ENCODE results near the gene PRRG3. TPM values are rescaled to one million over a fixed set of nuclear protein-coding genes. Genes with fewer than 3 reads are reported as not detected.

PRRG3 gene
- total and polyA plus RNA-seq, 2 of the 4 experiments (the other 2 are of a cell fraction), result not detected

- no peak overlapping the region for H2AFZ ChIP-seq (replicated peaks; ENCODE audit: low read length, poor library complexity)
- DNase-seq, result no peak
- CTCF ChIA-PET, result no interaction called here
- in situ Hi-C loops (cut with MboI; ENCODE audit: low sequenced_read_pairs) (no loop called here), dilution Hi-C loops (cut with HindIII; ENCODE audit: low sequenced_read_pairs, unreplicated experiment) (no loop called here), intact Hi-C loops (cut with micrococcal nuclease) (no loop called here)
- no peak for TF ChIP-seq FOS (IDR thresholded peaks at IDR 0.05; ENCODE audit: low read depth, low read length)
- H3K18ac ChIP-seq (ENCODE audit: low read depth, low read length), result no peak overlapping the region
- no peaks in the 10 kb centered on the region for H3K4me1 ChIP-seq (ENCODE audit: control insufficient read depth, insufficient read depth, low read length)
- ATAC-seq (ENCODE audit: low read depth), result no peak
- H3K27me3 ChIP-seq (ENCODE audit: control insufficient read depth, insufficient read depth, low read length), result no peaks in the 10 kb centered on the region
- H4K8ac ChIP-seq (ENCODE audit: low read depth in 2 of 2, low read length in 2 of 2), result no peak overlapping the region
- no peaks in the 10 kb centered on the region for H4K20me1 ChIP-seq (ENCODE audit: insufficient read depth, low read length)
- H3K14ac ChIP-seq (replicated peaks; ENCODE audit: low read depth, low read length), result no peak overlapping the region
- no peak overlapping the region for H2AK5ac ChIP-seq (ENCODE audit: low read depth, low read length)
- no peak overlapping the region for H3K9ac ChIP-seq (ENCODE audit: low read depth, low read length)
- 42% methylated on average over 2 of the region's 4 CpGs; no CpG with 5 or more reads in 1 of the 2 experiments for WGBS, 2 experiments (ENCODE audit: extremely low coverage in 2 of 2, insufficient read length in 1 of 2)
- no peak overlapping the region for H3K4me2 ChIP-seq (ENCODE audit: low read depth, low read length)
- H2BK5ac ChIP-seq (ENCODE audit: low read depth, low read length, poor library complexity, severe bottlenecking), result no peak overlapping the region
- POLR2A ChIA-PET (ENCODE audit: unreplicated experiment), result no interaction called here
- no peak overlapping the region for H2BK20ac ChIP-seq (ENCODE audit: low read depth, low read length)
- no peak overlapping the region for H2BK120ac ChIP-seq (ENCODE audit: low read depth, low read length)
- H3K9me3 ChIP-seq (ENCODE audit: control insufficient read depth, insufficient read depth, low read length), result no peaks in the 10 kb centered on the region
- H3K9me1 ChIP-seq (ENCODE audit: insufficient read depth, low read length), result no peaks in the 10 kb centered on the region
- no peak overlapping the region for H2AK9ac ChIP-seq (replicated peaks; ENCODE audit: low read depth, low read length, poor library complexity)
- no peaks in the 10 kb centered on the region for H3K79me1 ChIP-seq (ENCODE audit: low read depth in 1 of 2, low read length in 2 of 2)
- no peak overlapping the region for H3K56ac ChIP-seq (ENCODE audit: extremely low read depth, insufficient read depth, low read length)
- no TSS peak for BruUV-seq (replicated peaks)
- no peak overlapping the region for H4K5ac ChIP-seq (ENCODE audit: low read depth, low read length)
- no peak overlapping the region for H3K27ac ChIP-seq (ENCODE audit: insufficient read depth, low read length)
- H4K91ac ChIP-seq (ENCODE audit: insufficient read depth, low read depth, low read length), result no peak overlapping the region
- no peaks in the 10 kb centered on the region for H3K36me3 ChIP-seq (ENCODE audit: control insufficient read depth, insufficient read depth, low read length)
- H3K4me3 ChIP-seq (ENCODE audit: insufficient read depth, low read depth, low read length), result no peak overlapping the region
- H3K4ac ChIP-seq (ENCODE audit: low read depth, low read length), result no peak overlapping the region
- H3K23ac ChIP-seq (ENCODE audit: low read depth, low read length), result no peak overlapping the region
- H2BK15ac ChIP-seq (ENCODE audit: low read depth, low read length), result no peak overlapping the region
Measured at GRCh38 chrX:151727346-151727745, 32.1 kb downstream of the PRRG3 start.
